ENCODE results near the gene NUFIP1.

NUFIP1 gene

GRCh38 chr13:44895264-44895952, 93.9 kb downstream of the NUFIP1 start:
- H3K27ac ChIP-seq = no peak overlapping the region
- no peak for DNase-seq (ENCODE audit: low read depth, low spot score)

GRCh38 chr13:44894001-44894770, 95.1 kb downstream of the NUFIP1 start:
- no peak overlapping the region for H3K27ac ChIP-seq
- DNase-seq (ENCODE audit: low read depth, low spot score) = no peak
